Measurements from ENCODE around the gene LCTL. TPM values are rescaled to one million over a fixed set of nuclear protein-coding genes. Genes with fewer than 3 reads are reported as not detected.
"Not testable (repeated sequence)": the region's sequence is repeated elsewhere in the genome, so short reads cannot be mapped to it uniquely, and the experiment has no call there.

LCTL gene
- polyA plus RNA-seq, 3 donors, result not detected

- not testable (repeated sequence) for H3K27me3 Mint-ChIP-seq (ENCODE audit: low read depth in 3 of 3); DNase-seq; H3K9ac ChIP-seq (ENCODE audit: insufficient read depth, low read length, poor library complexity, severe bottlenecking); H3K4me3 Mint-ChIP-seq; H3K27me3 ChIP-seq (ENCODE audit: control insufficient read depth in 2 of 2, insufficient read depth in 2 of 2, low read length in 2 of 2); H3K9me3 ChIP-seq (replicated peaks in 1 of 2; ENCODE audit: control insufficient read depth in 1 of 2, insufficient read depth in 1 of 2, low read length in 2 of 2); H3K9me3 Mint-ChIP-seq; H2AFZ ChIP-seq (ENCODE audit: insufficient read depth, low read depth, low read length, poor library complexity, severe bottlenecking)
- Histone ChIP-seq H3K79me2 (ENCODE audit: insufficient read depth, low read length) (peaks cover 73% of the 10 kb centered on the region), H3K4me3 (replicated peaks in 1 of 3; ENCODE audit: low read depth in 2 of 3, low read length in 3 of 3) (peak overlapping the region in 1 of 3 experiments; percentile 97), H3K27ac (ENCODE audit: low read depth in 1 of 2, low read length in 2 of 2) (peak overlapping the region in 1 of 2 donors; percentile 88), H3K36me3 (replicated peaks in 1 of 2; ENCODE audit: control insufficient read depth in 1 of 2, insufficient read depth in 2 of 2, low read length in 2 of 2) (peaks cover 51 to 53% of the 10 kb centered on the region in 2 donors), H3K4me1 (ENCODE audit: control insufficient read depth in 1 of 2, insufficient read depth in 2 of 2, low read length in 2 of 2) (peaks cover 25 to 40% of the 10 kb centered on the region in 2 donors), H4K20me1 (ENCODE audit: insufficient read depth, low read length) (peaks cover 52% of the 10 kb centered on the region), H3K4me2 (replicated peaks; ENCODE audit: extremely low read depth, low read length, poor library complexity, severe bottlenecking) (peak overlapping the region; percentile 99)
- intact Hi-C loops (cut with micrococcal nuclease), result loop anchor here in 1 of 2 donors (5.0 kb wide), 1 partner anchor 116 kb away; the partner anchor contains the start of gene MAP2K1
- peaks cover 33% of the 10 kb centered on the region for H3K4me1 Mint-ChIP-seq
- H3K27ac Mint-ChIP-seq, result peak overlapping the region in 6 of 7 donors; percentile 4 to 86 (median 60)
- H3K36me3 Mint-ChIP-seq, result peaks cover 49 to 51% of the 10 kb centered on the region in 2 donors
- WGBS (ENCODE audit: insufficient coverage), result 87% methylated on average over 3 of the region's 13 CpGs
Observed at GRCh38 chr15:66503041-66503648, 62.7 kb downstream of the LCTL start.

GRCh38 chr15:66502491-66502890, 63.3 kb downstream of the LCTL start:
- intact Hi-C loops (cut with micrococcal nuclease), result loop anchor here in 1 of 2 donors (5.0 kb wide), 1 partner anchor 115 kb away; the partner anchor contains the start of gene MAP2K1
- H3K9ac ChIP-seq (ENCODE audit: insufficient read depth, low read length, poor library complexity, severe bottlenecking), result no peak overlapping the region
- H3K9me3 ChIP-seq (replicated peaks in 1 of 2; ENCODE audit: control insufficient read depth in 1 of 2, insufficient read depth in 1 of 2, low read length in 2 of 2), result no peaks in the 10 kb centered on the region
- Mint-ChIP-seq H3K4me1 (peaks cover 37% of the 10 kb centered on the region), H3K36me3 (peaks cover 52 to 55% of the 10 kb centered on the region in 2 donors), H3K27ac (peak overlapping the region in 4 of 7 donors; percentile 55 to 86 (median 61)), H3K27me3 (ENCODE audit: low read depth in 3 of 3) (peaks cover 0 to 2% (median 0%) of the 10 kb centered on the region in 3 donors), H3K4me3 (no peak overlapping the region), H3K9me3 (peaks cover 0 to 2% (median 0%) of the 10 kb centered on the region in 7 donors)
- DNase-seq, result no peak
- H2AFZ ChIP-seq (ENCODE audit: insufficient read depth, low read depth, low read length, poor library complexity, severe bottlenecking), result no peak overlapping the region
- peak overlapping the region in 1 of 2 donors; percentile 29 for H3K27ac ChIP-seq (ENCODE audit: low read depth in 1 of 2, low read length in 2 of 2)
- peak overlapping the region; percentile 99 for H3K4me2 ChIP-seq (replicated peaks; ENCODE audit: extremely low read depth, low read length, poor library complexity, severe bottlenecking)
- H3K36me3 ChIP-seq (replicated peaks in 1 of 2; ENCODE audit: control insufficient read depth in 1 of 2, insufficient read depth in 2 of 2, low read length in 2 of 2), result peaks cover 51 to 55% of the 10 kb centered on the region in 2 donors
- peaks cover 29 to 45% of the 10 kb centered on the region in 2 donors for H3K4me1 ChIP-seq (ENCODE audit: control insufficient read depth in 1 of 2, insufficient read depth in 2 of 2, low read length in 2 of 2)
- H3K79me2 ChIP-seq (ENCODE audit: insufficient read depth, low read length), result peaks cover 70% of the 10 kb centered on the region
- TF ChIP-seq CTCF (IDR thresholded peaks at IDR 0.05), result no peak
- 86% methylated on average over 10 of the region's 10 CpGs for WGBS (ENCODE audit: insufficient coverage)
- no peaks in the 10 kb centered on the region for H3K27me3 ChIP-seq (ENCODE audit: control insufficient read depth in 2 of 2, insufficient read depth in 2 of 2, low read length in 2 of 2)
- H4K20me1 ChIP-seq (ENCODE audit: insufficient read depth, low read length), result peaks cover 55% of the 10 kb centered on the region
- peak overlapping the region in 1 of 3 experiments; percentile 97 for H3K4me3 ChIP-seq (replicated peaks in 1 of 3; ENCODE audit: low read depth in 2 of 3, low read length in 3 of 3)

GRCh38 chr15:66500346-66500745, 65.5 kb downstream of the LCTL start:
- H3K4me2 ChIP-seq (replicated peaks; ENCODE audit: extremely low read depth, low read length, poor library complexity, severe bottlenecking); H3K9ac ChIP-seq (ENCODE audit: insufficient read depth, low read length, poor library complexity, severe bottlenecking); H3K27me3 ChIP-seq (ENCODE audit: control insufficient read depth in 2 of 2, insufficient read depth in 2 of 2, low read length in 2 of 2); H3K27me3 Mint-ChIP-seq (ENCODE audit: low read depth in 3 of 3); H3K4me3 Mint-ChIP-seq; H3K4me3 ChIP-seq (replicated peaks in 1 of 3; ENCODE audit: low read depth in 2 of 3, low read length in 3 of 3); H3K9me3 Mint-ChIP-seq; H3K9me3 ChIP-seq (replicated peaks in 1 of 2; ENCODE audit: control insufficient read depth in 1 of 2, insufficient read depth in 1 of 2, low read length in 2 of 2); H2AFZ ChIP-seq (ENCODE audit: insufficient read depth, low read depth, low read length, poor library complexity, severe bottlenecking); DNase-seq: not testable (repeated sequence)
- H3K4me1 Mint-ChIP-seq, result peaks cover 44% of the 10 kb centered on the region
- peaks cover 56 to 59% of the 10 kb centered on the region in 2 donors for H3K36me3 Mint-ChIP-seq
- peaks cover 69% of the 10 kb centered on the region for H3K79me2 ChIP-seq (ENCODE audit: insufficient read depth, low read length)
- peaks cover 37 to 60% of the 10 kb centered on the region in 2 donors for H3K4me1 ChIP-seq (ENCODE audit: control insufficient read depth in 1 of 2, insufficient read depth in 2 of 2, low read length in 2 of 2)
- intact Hi-C loops (cut with micrococcal nuclease), result loop anchor here in 1 of 2 donors (5.0 kb wide), 1 partner anchor 113 kb away; the partner anchor contains the start of gene MAP2K1
- H4K20me1 ChIP-seq (ENCODE audit: insufficient read depth, low read length), result peaks cover 55% of the 10 kb centered on the region
- peak overlapping the region in 1 of 2 donors; percentile 26 for H3K27ac ChIP-seq (ENCODE audit: low read depth in 1 of 2, low read length in 2 of 2)
- 96% methylated on average over 6 of the region's 7 CpGs for WGBS (ENCODE audit: insufficient coverage)
- peak overlapping the region in 2 of 7 donors; percentile 55 to 56 for H3K27ac Mint-ChIP-seq
- peaks cover 51 to 59% of the 10 kb centered on the region in 2 donors for H3K36me3 ChIP-seq (replicated peaks in 1 of 2; ENCODE audit: control insufficient read depth in 1 of 2, insufficient read depth in 2 of 2, low read length in 2 of 2)

All from CD14-positive monocyte (primary cell).